LNCaP clone FGC (cell line): ENCODE results near the gene ZNF23.

Experiments used
- DNase-seq: peaks from one replicate; pipeline ENCODE4 v3.0.0-alpha.2; 2011; ENCODE audit warnings: low read depth
- H3K4me3 ChIP-seq: 2 replicates; pipeline ENCODE4 v1.5.1; 2011; ENCODE audit warnings: mild to moderate bottlenecking, low read depth, low read length, control low read depth
- TF ChIP-seq, protein P1 (sequence below): IDR thresholded peaks from 2 replicates; pipeline ENCODE4 v1.5.1; 2012; ENCODE audit warnings: mild to moderate bottlenecking; ENCODE audit not compliant: control insufficient read depth, insufficient read depth; ENCODE audit errors: extremely low read depth

Gene ZNF23

DNA sequence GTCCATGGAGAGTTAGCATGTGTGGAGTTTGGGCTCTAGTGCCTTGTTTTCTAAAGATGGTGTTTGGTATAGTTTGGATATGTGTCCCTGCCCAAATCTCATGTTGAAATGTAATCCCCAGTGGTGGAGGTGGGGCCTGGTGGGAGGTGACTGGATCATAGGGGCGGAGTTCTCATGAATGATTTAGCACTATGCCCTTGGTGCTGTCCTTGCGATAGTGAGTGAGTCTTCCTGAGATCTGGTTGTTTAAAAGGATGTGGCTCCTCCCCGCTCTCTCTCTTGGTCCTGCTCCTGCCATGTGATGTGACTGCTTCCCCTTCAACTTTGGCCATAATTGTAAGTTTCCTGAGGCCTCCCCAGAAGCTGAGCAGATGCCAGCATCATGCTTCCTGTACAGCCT lies 36.0 kb upstream of the ZNF23 start:
- no peak overlapping the region for H3K4me3 ChIP-seq
- TF ChIP-seq, protein P1, sequence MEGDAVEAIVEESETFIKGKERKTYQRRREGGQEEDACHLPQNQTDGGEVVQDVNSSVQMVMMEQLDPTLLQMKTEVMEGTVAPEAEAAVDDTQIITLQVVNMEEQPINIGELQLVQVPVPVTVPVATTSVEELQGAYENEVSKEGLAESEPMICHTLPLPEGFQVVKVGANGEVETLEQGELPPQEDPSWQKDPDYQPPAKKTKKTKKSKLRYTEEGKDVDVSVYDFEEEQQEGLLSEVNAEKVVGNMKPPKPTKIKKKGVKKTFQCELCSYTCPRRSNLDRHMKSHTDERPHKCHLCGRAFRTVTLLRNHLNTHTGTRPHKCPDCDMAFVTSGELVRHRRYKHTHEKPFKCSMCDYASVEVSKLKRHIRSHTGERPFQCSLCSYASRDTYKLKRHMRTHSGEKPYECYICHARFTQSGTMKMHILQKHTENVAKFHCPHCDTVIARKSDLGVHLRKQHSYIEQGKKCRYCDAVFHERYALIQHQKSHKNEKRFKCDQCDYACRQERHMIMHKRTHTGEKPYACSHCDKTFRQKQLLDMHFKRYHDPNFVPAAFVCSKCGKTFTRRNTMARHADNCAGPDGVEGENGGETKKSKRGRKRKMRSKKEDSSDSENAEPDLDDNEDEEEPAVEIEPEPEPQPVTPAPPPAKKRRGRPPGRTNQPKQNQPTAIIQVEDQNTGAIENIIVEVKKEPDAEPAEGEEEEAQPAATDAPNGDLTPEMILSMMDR, result no peak
- DNase-seq, result no peak

DNA sequence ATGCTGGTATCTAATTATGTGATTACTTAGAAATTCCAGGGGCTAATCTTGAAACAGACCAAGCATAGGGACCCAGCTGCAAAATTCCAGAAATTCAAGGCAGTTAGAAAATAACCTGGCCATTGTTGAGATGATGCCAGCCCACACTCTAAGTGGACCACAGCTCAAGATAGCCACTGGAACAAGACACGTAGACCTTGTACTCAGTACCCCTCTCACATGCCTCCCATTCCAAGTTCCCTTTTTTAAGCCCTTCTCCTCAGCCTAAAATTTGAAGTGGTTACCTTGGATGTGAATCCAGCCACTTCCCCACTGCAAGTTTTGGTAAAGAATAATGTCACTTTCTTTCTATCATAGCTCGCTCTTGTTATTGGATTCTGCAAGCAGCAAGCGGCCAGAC lies 31.2 kb upstream of the ZNF23 start:
- H3K4me3 ChIP-seq, result no peak overlapping the region
- no peak for DNase-seq
- TF ChIP-seq, protein P1, result no peak

DNA sequence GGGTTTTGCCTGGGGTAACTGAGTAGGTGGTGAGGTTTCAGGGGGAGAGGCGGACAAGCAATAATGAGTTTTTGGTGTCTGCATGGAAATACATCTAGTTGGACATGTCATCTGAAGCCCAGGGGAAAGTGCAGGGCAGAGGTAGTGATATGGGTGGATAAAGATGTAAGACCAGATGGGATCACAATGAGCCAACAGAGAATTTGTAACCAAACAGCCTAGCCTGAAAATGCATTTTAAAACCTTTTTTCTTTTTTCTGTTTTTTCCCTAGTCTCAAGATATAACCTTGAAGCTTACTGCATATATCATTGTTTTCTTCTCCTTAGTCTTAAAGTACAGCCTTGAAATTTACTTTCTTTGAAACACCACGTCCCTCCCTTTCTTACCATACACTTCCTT lies 30.7 kb upstream of the ZNF23 start:
- H3K4me3 ChIP-seq, result no peak overlapping the region
- TF ChIP-seq, protein P1, result no peak
- no peak for DNase-seq

GRCh38 chr16:71491054-71491453 lies 29.0 kb upstream of the ZNF23 start:
- TF ChIP-seq, protein P1, result no peak
- DNase-seq, result no peak
- no peak overlapping the region for H3K4me3 ChIP-seq

GRCh38 chr16:71490361-71490760 lies 28.3 kb upstream of the ZNF23 start:
- TF ChIP-seq, protein P1, result no peak
- DNase-seq, result no peak
- no peak overlapping the region for H3K4me3 ChIP-seq

DNA sequence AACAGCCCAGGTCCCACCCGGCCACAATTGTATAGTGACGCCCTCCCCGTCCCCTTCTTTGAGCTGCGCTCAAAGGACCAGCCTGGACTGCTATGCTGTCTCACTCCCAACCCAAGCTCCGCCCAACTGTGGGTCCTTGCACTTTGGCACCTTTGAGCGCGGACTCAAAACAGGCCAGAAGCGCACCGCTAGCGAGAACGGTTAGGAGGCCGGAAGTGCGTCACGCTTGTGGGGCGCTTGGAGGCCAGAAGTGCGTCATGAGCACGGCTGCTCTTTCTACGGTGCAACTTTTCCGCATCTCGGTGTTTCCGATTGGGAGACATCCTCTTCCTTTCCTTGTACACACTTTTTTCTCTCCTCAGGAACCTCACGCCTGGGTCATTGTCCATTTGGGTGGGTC lies 27.1 kb upstream of the ZNF23 start, which contains the start of gene ZNF19:
Gene ZNF19 (minus strand): TSS at position 203 of the 400 bp plus-strand sequence. CDS start 7,210 bp downstream, outside the sequence.
- no peak for DNase-seq
- TF ChIP-seq, protein P1, result no peak
- no peak within 1 kb of the TSS for H3K4me3 ChIP-seq
